Esophagus muscularis mucosa (tissue), 4 donors: Measurements from ENCODE around the gene AKT3.

Source experiments
- EP300 ChIP-seq: sonication (generic); formaldehyde crosslinking; IDR thresholded peaks from one replicate; pipeline ENCODE4 v1.6.1; 2017; ENCODE audit warnings: antibody characterized with exemption
- POLR2A ChIP-seq: fragments of 450-650 bp; IDR thresholded peaks from one replicate; pipeline ENCODE4 v1.6.1; 2017; ENCODE audit warnings: antibody characterized with exemption, moderate library complexity, mild to moderate bottlenecking, low read depth
- POLR2AphosphoS5 ChIP-seq, 2 donors: sonication (generic); formaldehyde crosslinking; IDR thresholded peaks; one replicate each; pipeline ENCODE4 v1.6.1; 2017; ENCODE audit warnings: antibody characterized with exemption in 2 of 2
- TF ChIP-seq, protein P1 (sequence below), 3 experiments: fragments of 200-600 bp in 2 of 3; fragments of 450-650 bp in 1 of 3; sonication (generic) in 2 of 3; IDR thresholded peaks; one replicate each; pipeline ENCODE4 v1.5.1; 2017 to 2019; ENCODE audit warnings: antibody characterized with exemption in 3 of 3, mild to moderate bottlenecking in 2 of 3, moderate library complexity in 1 of 3

DNA sequence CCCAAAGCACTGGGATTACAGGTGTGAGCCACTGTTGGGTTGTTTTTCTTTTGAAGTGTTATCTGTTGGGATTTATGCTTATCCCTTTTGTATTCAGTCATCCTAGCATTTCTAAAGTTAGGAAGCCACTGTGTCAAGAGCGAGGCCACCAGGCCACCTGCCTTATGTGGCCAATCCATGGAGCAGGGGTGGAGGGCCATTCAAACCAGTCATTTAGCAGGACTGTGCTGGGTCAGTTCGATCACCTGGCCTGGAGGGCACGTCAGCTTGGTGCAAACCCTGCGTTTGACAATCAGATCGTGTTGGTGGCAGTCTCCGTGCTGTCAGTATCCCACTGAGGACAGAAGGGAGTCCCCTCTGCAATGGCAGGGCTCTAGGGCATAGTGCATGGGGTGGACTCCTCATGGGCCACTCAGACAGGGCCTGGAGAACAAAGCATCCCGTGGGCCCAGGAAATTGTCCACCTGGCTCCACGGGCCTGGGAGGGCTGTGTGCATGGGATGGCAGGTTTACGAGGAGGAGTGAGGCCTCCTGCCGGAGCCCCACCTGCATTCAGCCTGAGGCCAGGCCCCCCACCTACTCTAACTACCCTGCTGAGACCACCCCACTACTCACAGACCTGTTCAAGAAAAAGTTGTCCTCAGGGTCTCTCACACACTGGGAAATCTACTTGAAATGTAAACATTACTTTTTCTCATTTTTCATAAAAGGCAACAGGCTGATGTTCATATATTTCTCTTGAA is 351.9 kb downstream of the AKT3 start:
- TF ChIP-seq POLR2A = no peak
- TF ChIP-seq, protein P1, sequence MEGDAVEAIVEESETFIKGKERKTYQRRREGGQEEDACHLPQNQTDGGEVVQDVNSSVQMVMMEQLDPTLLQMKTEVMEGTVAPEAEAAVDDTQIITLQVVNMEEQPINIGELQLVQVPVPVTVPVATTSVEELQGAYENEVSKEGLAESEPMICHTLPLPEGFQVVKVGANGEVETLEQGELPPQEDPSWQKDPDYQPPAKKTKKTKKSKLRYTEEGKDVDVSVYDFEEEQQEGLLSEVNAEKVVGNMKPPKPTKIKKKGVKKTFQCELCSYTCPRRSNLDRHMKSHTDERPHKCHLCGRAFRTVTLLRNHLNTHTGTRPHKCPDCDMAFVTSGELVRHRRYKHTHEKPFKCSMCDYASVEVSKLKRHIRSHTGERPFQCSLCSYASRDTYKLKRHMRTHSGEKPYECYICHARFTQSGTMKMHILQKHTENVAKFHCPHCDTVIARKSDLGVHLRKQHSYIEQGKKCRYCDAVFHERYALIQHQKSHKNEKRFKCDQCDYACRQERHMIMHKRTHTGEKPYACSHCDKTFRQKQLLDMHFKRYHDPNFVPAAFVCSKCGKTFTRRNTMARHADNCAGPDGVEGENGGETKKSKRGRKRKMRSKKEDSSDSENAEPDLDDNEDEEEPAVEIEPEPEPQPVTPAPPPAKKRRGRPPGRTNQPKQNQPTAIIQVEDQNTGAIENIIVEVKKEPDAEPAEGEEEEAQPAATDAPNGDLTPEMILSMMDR (IDR thresholded peaks at IDR 0.05) = no peak
- no peak for TF ChIP-seq POLR2AphosphoS5 (IDR thresholded peaks at IDR 0.05)
- no peak for TF ChIP-seq EP300
